GM13977 (cell line): ENCODE measurements around the gene EXD2.

Experiments used
- DNase-seq: peaks from one replicate; pipeline ENCODE4 v3.0.0; 2012; ENCODE audit warnings: low spot score
- in situ Hi-C: fragments of 300-500 bp; cut with MboI; formaldehyde crosslinking; loops from one replicate; pipeline ENCODE4 v1.12.0; 2022; ENCODE audit warnings: low sequenced_read_pairs, low pct_unique_long_range_greater_than_20kb, mixed read lengths, inconsistent platforms; ENCODE audit not compliant: unreplicated experiment
- TF ChIP-seq, protein P1 (sequence below): IDR thresholded peaks from 2 replicates; pipeline ENCODE4 v1.5.1; 2012; ENCODE audit warnings: mild to moderate bottlenecking, control low read depth; ENCODE audit not compliant: insufficient read depth; ENCODE audit errors: extremely low read depth, missing control alignments

The EXD2 gene

DNA sequence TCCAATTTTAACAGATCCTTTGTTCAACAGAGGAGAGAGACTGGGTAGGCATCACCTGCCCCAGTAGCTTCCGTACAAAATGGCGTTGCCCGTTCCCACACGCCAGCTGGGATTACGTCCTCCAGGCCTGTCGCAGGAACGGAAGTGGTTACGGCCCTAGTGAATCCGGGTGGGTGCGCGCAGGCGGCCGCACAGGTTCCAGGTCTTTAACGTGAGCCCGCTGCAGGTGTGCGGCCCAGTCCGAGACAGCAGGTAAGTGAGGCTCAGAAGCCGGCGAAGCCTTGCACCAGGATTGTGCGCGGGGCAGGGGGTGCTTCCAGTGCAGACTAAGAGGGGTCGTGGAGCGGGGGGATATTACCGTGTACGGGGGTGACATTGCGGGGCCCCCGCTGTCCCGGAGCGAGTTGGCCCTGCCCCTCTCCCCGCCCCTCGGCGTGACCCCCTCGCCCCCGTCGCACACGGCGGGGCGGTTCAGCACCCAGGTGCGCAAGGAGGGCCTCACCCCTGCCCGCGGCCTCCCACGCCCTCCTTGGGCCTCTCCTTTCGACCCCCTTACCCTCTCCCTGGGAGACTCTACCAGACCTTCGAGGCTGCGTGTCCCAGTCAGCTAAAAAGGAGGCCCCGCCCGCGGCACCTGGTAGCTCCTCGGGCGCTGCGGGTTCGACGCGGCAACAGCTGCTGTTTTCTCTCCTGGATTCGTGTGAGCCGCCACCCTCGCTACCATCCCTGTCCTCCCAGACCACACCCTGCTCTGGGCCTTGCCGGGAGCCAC is at the start of gene EXD2:
EXD2 (plus strand) TSS at position 159 of the 772 bp plus-strand sequence. CDS start 17,973 bp downstream, outside the sequence.
- TF ChIP-seq, protein P1, sequence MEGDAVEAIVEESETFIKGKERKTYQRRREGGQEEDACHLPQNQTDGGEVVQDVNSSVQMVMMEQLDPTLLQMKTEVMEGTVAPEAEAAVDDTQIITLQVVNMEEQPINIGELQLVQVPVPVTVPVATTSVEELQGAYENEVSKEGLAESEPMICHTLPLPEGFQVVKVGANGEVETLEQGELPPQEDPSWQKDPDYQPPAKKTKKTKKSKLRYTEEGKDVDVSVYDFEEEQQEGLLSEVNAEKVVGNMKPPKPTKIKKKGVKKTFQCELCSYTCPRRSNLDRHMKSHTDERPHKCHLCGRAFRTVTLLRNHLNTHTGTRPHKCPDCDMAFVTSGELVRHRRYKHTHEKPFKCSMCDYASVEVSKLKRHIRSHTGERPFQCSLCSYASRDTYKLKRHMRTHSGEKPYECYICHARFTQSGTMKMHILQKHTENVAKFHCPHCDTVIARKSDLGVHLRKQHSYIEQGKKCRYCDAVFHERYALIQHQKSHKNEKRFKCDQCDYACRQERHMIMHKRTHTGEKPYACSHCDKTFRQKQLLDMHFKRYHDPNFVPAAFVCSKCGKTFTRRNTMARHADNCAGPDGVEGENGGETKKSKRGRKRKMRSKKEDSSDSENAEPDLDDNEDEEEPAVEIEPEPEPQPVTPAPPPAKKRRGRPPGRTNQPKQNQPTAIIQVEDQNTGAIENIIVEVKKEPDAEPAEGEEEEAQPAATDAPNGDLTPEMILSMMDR: no peak
- peak; percentile 89 for DNase-seq
- in situ Hi-C loops: no loop called here

DNA sequence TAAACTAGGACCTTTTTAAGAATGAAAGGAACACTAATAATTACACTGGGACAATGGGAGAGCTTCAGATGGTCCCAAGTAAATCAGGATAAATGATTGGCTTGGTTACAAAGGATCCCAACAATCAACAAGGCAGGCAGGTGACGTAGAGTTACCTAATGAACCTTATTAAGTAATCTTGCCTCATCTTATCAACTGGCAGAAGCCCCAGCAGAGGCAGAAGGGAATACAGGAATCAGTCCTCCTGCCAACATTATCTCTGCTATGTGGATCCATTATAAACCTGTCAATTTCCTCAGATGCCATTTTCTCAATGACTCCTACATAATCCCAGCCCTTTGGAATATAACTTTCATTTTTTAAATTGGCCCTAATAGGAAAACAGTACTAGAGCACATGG is 49.7 kb upstream of the EXD2 start:
- TF ChIP-seq, protein P1: no peak
- in situ Hi-C loops: no loop called here
- DNase-seq: no peak

GRCh38 chr14:69142101-69142500 is 49.2 kb upstream of the EXD2 start:
- TF ChIP-seq, protein P1: no peak
- in situ Hi-C loops: no loop called here
- DNase-seq: no peak

DNA sequence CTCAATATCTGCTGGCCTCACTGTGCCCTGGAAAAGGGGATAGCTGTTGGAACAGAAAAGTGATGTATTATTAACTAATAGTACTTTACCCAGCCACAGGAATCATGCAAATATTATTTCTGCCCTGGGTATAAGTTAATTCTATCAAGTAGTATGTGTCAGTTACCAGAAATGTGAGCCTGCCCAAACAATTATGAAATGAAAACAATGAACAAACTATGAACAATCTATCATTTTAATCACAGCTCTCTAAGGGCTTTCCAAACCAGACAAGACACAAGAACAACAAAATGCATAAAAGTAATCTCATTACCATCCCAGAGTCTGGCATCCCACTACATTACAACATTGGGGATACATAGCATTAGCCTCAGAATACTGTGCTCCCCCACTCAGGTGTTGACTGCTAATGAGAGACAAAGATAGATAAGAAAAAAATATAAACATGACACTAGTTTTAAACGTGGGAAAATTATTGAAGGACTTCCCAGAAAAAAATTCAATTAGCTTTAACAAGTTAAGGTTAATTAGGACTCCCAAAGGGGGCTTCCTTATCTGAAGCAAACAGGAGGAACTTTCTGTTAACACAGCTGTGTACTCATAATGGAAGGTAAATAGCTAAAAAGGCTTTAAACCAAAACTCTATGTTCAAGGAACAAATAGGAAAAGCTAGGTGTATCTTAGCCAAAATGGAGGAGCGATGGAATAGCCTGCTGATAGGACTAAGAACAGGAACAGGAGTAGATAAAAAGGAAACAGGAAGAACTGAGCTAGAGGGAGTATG is 41.6 kb upstream of the EXD2 start:
- DNase-seq: no peak
- TF ChIP-seq, protein P1: no peak
- in situ Hi-C loops: no loop called here

- TF ChIP-seq, protein P1: peak; percentile 67
- in situ Hi-C loops: no loop called here
- peak; percentile 91 for DNase-seq
Measured at GRCh38 chr14:69151458-69152180, 39.7 kb upstream of the EXD2 start.

DNA sequence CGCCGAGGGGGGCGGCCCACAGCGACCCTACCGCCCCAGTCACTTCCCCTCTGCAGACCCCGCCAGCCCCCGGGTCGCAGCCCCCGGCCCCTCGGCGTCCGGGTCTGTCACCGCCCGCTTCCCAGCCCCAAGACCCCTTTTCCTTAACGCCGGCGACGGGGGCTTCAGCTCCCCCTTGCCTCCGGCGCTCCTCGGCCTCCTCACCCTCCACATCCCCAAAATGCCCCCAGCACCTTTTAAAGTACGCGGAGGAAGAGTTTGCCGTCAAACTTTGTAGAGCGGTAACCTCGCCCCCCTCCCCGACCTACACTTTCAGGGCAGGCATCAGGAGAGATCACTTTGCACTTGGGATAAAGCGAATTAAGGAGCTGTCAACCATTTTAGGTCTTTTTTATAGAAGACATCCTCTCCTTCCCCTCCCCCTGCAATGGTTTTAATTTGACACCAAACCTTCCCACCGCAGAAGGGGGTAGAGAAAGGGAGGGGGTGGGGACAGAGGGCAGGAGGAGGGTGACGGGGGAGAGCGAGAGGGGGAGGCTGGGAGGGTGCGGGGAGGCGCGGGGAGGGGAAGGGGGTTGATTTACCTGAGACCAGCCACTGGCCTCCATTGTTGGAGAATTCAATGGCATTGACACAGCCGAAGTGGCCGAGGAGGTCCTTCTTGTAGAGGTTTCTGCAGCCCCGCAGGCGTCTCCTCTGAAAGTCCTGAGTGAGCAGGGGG is 39.0 kb upstream of the EXD2 start:
- in situ Hi-C loops: no loop called here
- peak; percentile 51 for DNase-seq
- TF ChIP-seq, protein P1: no peak
